ENCODE data around the gene MINPP1.

Gene MINPP1

GRCh38 chr10:87506956-87507355, 2.3 kb downstream of the MINPP1 start:
- no peak overlapping the region for H3K27ac ChIP-seq (ENCODE audit: low read depth, low read length)
- no peak overlapping the region for H3K4me3 ChIP-seq (ENCODE audit: low read length)
- no peak for TF ChIP-seq EZH2phosphoT487 (IDR thresholded peaks at IDR 0.05; ENCODE audit: borderline replicate concordance, low read length)
- no peak for TF ChIP-seq CTCF (IDR thresholded peaks at IDR 0.05; ENCODE audit: low read depth, low read length, poor library complexity, severe bottlenecking)
- peaks cover 15% of the 10 kb centered on the region for H3K4me1 ChIP-seq (ENCODE audit: control insufficient read depth, low read length)
- no peak overlapping the region for H3K4me2 ChIP-seq (ENCODE audit: low read length)
- H3K9me2 ChIP-seq (replicated peaks; ENCODE audit: control insufficient read depth, low read length): no peaks in the 10 kb centered on the region
- H3K9me3 ChIP-seq (ENCODE audit: control insufficient read depth, insufficient read depth, low read length): no peaks in the 10 kb centered on the region
- peaks cover 51% of the 10 kb centered on the region for H3K27me3 ChIP-seq (ENCODE audit: control insufficient read depth, low read length)
- H3K79me2 ChIP-seq (ENCODE audit: control insufficient read depth, low read length): no peaks in the 10 kb centered on the region
- no peaks in the 10 kb centered on the region for H3F3A ChIP-seq (ENCODE audit: control insufficient read depth, insufficient read depth)
- H4K20me1 ChIP-seq (ENCODE audit: control insufficient read depth, insufficient read depth, low read depth, low read length): no peaks in the 10 kb centered on the region
- no peaks in the 10 kb centered on the region for H3K36me3 ChIP-seq (ENCODE audit: control insufficient read depth, low read length)

GRCh38 chr10:87507879-87508483, 3.3 kb downstream of the MINPP1 start:
- Histone ChIP-seq H3K9me2 (replicated peaks; ENCODE audit: control insufficient read depth, low read length) (no peaks in the 10 kb centered on the region), H3F3A (ENCODE audit: control insufficient read depth, insufficient read depth) (no peaks in the 10 kb centered on the region), H3K4me3 (ENCODE audit: low read length) (no peak overlapping the region), H3K36me3 (ENCODE audit: control insufficient read depth, low read length) (no peaks in the 10 kb centered on the region), H3K27me3 (ENCODE audit: control insufficient read depth, low read length) (peaks cover 48% of the 10 kb centered on the region), H3K4me2 (ENCODE audit: low read length) (no peak overlapping the region), H3K79me2 (ENCODE audit: control insufficient read depth, low read length) (no peaks in the 10 kb centered on the region), H3K4me1 (ENCODE audit: control insufficient read depth, low read length) (peaks cover 15% of the 10 kb centered on the region), H3K9me3 (ENCODE audit: control insufficient read depth, insufficient read depth, low read length) (no peaks in the 10 kb centered on the region), H4K20me1 (ENCODE audit: control insufficient read depth, insufficient read depth, low read depth, low read length) (no peaks in the 10 kb centered on the region), H3K27ac (ENCODE audit: low read depth, low read length) (no peak overlapping the region)
- no peak for TF ChIP-seq EZH2phosphoT487 (IDR thresholded peaks at IDR 0.05; ENCODE audit: borderline replicate concordance, low read length)
- TF ChIP-seq CTCF (IDR thresholded peaks at IDR 0.05; ENCODE audit: low read depth, low read length, poor library complexity, severe bottlenecking): no peak

GRCh38 chr10:87508837-87509236, 4.1 kb downstream of the MINPP1 start:
- peaks cover 15% of the 10 kb centered on the region for H3K4me1 ChIP-seq (ENCODE audit: control insufficient read depth, low read length)
- H3K79me2 ChIP-seq (ENCODE audit: control insufficient read depth, low read length): no peaks in the 10 kb centered on the region
- no peak overlapping the region for H3K27ac ChIP-seq (ENCODE audit: low read depth, low read length)
- no peaks in the 10 kb centered on the region for H3K9me2 ChIP-seq (replicated peaks; ENCODE audit: control insufficient read depth, low read length)
- no peak overlapping the region for H3K4me3 ChIP-seq (ENCODE audit: low read length)
- no peaks in the 10 kb centered on the region for H3K36me3 ChIP-seq (ENCODE audit: control insufficient read depth, low read length)
- no peaks in the 10 kb centered on the region for H4K20me1 ChIP-seq (ENCODE audit: control insufficient read depth, insufficient read depth, low read depth, low read length)
- peaks cover 41% of the 10 kb centered on the region for H3K27me3 ChIP-seq (ENCODE audit: control insufficient read depth, low read length)
- no peak overlapping the region for H3K4me2 ChIP-seq (ENCODE audit: low read length)
- H3F3A ChIP-seq (ENCODE audit: control insufficient read depth, insufficient read depth): no peaks in the 10 kb centered on the region
- H3K9me3 ChIP-seq (ENCODE audit: control insufficient read depth, insufficient read depth, low read length): no peaks in the 10 kb centered on the region
- no peak for TF ChIP-seq CTCF (IDR thresholded peaks at IDR 0.05; ENCODE audit: low read depth, low read length, poor library complexity, severe bottlenecking)
- no peak for TF ChIP-seq EZH2phosphoT487 (IDR thresholded peaks at IDR 0.05; ENCODE audit: borderline replicate concordance, low read length)
